Right ventricle myocardium superior (tissue), 1 donor: ENCODE data around the gene LRRC42. TPM values are rescaled to one million over a fixed set of nuclear protein-coding genes. Genes with fewer than 3 reads are reported as not detected.

ENCODE experiments used
- ATAC-seq: fragments of 200-7000 bp; cut with Tn5 transposase; one replicate; pipeline ENCODE4 v1.9.1; 2020; ENCODE audit warnings: mild to moderate bottlenecking; ENCODE audit not compliant: poor library complexity
- DNase-seq: peaks from one replicate; pipeline ENCODE4 v3.0.0-alpha.2; 2020
- intact Hi-C: fragments of 100-400 bp; cut with DNase I; formaldehyde crosslinking; loops from one replicate; pipeline ENCODE4 v1.11.2; 2022
- total RNA-seq: library from RNA; stranded (reverse); fragmentation: NEBNext Ultra II Directional; extraction: Animal tissue kit (Norgen Biotek cat#: 25700); gene quantifications from one replicate; pipeline ENCODE4 v1.2.1, GENCODE V29; 2021
- donor health status: DM: no; HTN: yes; CAD: no; lungs with severe emphysema.

LRRC42 gene
- total RNA-seq, 1 donor from 2014 or later: 12.0 TPM

DNA sequence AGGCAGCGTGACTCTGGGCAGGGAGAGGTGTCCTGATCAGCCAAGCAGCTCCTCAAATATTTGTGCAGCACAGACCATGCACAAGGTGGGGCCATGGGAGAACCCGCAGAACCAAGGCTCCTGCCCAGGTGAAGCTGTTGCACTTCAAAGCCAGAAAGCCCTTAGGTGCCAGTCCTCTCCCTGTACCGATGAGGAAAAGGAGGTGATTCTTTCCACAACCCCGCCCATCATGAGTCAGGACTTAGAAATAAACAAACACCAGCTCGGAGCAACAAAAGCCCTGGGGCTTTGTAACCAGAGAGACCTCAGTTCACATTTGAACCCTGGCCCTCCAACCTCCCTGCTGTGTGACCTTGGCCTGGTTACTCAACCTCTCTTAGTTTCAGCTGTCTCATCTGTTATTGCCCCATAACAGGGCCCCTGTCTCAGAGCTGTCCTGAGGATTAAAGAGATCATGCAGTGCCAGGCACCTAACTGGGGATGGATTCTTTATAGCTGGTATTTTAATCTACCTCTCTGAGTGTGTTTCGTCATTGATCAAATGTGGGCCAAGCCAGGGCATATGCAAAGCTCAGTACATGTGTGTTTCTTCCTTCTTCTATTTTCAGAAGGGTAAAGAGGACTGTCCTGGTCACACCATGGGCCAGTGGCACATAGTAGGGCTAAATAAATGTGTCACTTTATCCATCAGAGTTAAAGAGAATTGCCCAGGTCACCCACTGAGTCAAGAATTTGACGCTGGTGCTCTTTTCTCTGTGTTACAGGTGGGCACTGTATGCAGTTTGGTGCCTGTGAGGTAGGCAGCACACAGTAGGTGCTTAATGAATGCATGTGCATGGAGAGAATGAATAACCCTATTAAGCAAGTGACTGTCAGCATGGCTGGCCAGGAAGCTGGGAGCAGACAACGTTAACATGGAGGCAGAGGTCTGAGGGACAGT lies 70.5 kb downstream of the LRRC42 start:
- no peak for ATAC-seq
- no peak for DNase-seq
- intact Hi-C loops: no loop called here

Other genes starting within 250 kb of the LRRC42 start
- 0.08 TPM for gene GLIS1, start 207.2 kb upstream of the LRRC42 start, total RNA-seq
- 5.6 TPM for gene NDC1, start 108.1 kb upstream of the LRRC42 start, total RNA-seq
- gene YIPF1, start 56.6 kb upstream of the LRRC42 start, total RNA-seq: 13.6 TPM
- gene DIO1, start 52.2 kb upstream of the LRRC42 start, total RNA-seq: not detected
- gene IFT25, start 651 bp upstream of the LRRC42 start, total RNA-seq: 9.9 TPM
- gene LDLRAD1, start 71.8 kb downstream of the LRRC42 start, total RNA-seq: not detected
- gene TMEM59, start 106.9 kb downstream of the LRRC42 start, total RNA-seq: 310 TPM
- gene TCEANC2, start 107.3 kb downstream of the LRRC42 start, total RNA-seq: 5.3 TPM
- gene CDCP2, start 206.7 kb downstream of the LRRC42 start, total RNA-seq: not detected